LoVo (cell line): ENCODE results near the gene ATG7.
A peak's percentile ranks its signal among the peaks of the same experiment; 100 is the strongest.

Experiments used
- DNase-seq: peaks from one replicate; pipeline ENCODE4 v3.0.0-alpha.2; 2016; ENCODE audit warnings: low spot score

The ATG7 gene

GRCh38 chr3:11271986-11272904 lies at the start of gene ATG7:
TSS of gene ATG7 (plus strand) at chr3:11272397. CDS start at chr3:11298696, 26,299 bp downstream.
- DNase-seq, result peak; percentile 97

- DNase-seq, result no peak
Observed at GRCh38 chr3:11224010-11224409, 48.2 kb upstream of the ATG7 start.

GRCh38 chr3:11224870-11225229 lies 47.3 kb upstream of the ATG7 start:
- DNase-seq, result no peak

GRCh38 chr3:11226042-11226370 lies 46.2 kb upstream of the ATG7 start:
- DNase-seq, result no peak

- DNase-seq, result no peak
Observed at GRCh38 chr3:11228041-11228440, 44.2 kb upstream of the ATG7 start.

- DNase-seq, result no peak
Observed at GRCh38 chr3:11230125-11230524, 42.1 kb upstream of the ATG7 start.

- DNase-seq, result no peak
Observed at GRCh38 chr3:11230832-11231231, 41.4 kb upstream of the ATG7 start.

- no peak for DNase-seq
Observed at GRCh38 chr3:11235385-11235784, 36.8 kb upstream of the ATG7 start.

- DNase-seq, result peak; percentile 56
Observed at GRCh38 chr3:11236588-11237461, 35.4 kb upstream of the ATG7 start.

- no peak for DNase-seq
Observed at GRCh38 chr3:11238060-11238459, 34.1 kb upstream of the ATG7 start.

- DNase-seq, result peak; percentile 19
Observed at GRCh38 chr3:11238880-11239279, 33.3 kb upstream of the ATG7 start.

GRCh38 chr3:11239796-11240195 lies 32.4 kb upstream of the ATG7 start:
- no peak for DNase-seq

- no peak for DNase-seq
Observed at GRCh38 chr3:11240496-11240895, 31.7 kb upstream of the ATG7 start.

GRCh38 chr3:11244121-11244677 lies 28.0 kb upstream of the ATG7 start:
- DNase-seq, result no peak

- DNase-seq, result no peak
Observed at GRCh38 chr3:11245276-11245675, 26.9 kb upstream of the ATG7 start.

- DNase-seq, result no peak
Observed at GRCh38 chr3:11245827-11246662, 26.2 kb upstream of the ATG7 start.

GRCh38 chr3:11246663-11246970 lies 25.6 kb upstream of the ATG7 start:
- no peak for DNase-seq

- DNase-seq, result no peak
Observed at GRCh38 chr3:11247362-11247761, 24.8 kb upstream of the ATG7 start.

- no peak for DNase-seq
Observed at GRCh38 chr3:11248596-11248995, 23.6 kb upstream of the ATG7 start.

- no peak for DNase-seq
Observed at GRCh38 chr3:11250902-11251806, 21.0 kb upstream of the ATG7 start.

- no peak for DNase-seq
Observed at GRCh38 chr3:11251807-11252176, 20.4 kb upstream of the ATG7 start.
